NCI-H146 (cell line): ENCODE data around the gene EDEM3.
"Not testable (repeated sequence)": the region's sequence is repeated elsewhere in the genome, so short reads cannot be mapped to it uniquely, and the experiment has no call there.

ENCODE experiments used
- DNase-seq: peaks from one replicate; lab custom pipeline; 2025; lab: John Stamatoyannopoulos, UW

The EDEM3 gene

GRCh38 chr1:184770181-184770979, 15.7 kb upstream of the EDEM3 start:
- DNase-seq = peak; percentile 29

DNA sequence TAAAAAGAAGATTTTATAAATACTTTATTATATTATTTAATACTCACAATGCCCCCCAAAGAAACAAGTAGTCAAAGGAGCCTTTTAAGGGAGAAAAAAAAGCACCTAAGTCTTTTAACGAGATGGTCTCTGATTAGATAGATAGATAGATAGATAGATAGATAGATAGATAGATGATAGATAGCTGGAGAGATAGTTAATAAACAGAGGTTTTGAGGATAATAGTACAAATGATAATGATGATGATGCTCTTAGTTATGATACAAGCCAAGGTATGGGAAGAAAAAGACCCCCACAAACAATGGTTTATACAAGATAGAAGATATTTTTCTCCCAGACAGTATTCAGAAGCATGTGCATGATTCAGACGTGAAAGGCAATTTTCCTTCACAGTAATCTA, 14.6 kb upstream of the EDEM3 start:
- no peak for DNase-seq

- no peak for DNase-seq
Observed at GRCh38 chr1:184768467-184768866, 13.8 kb upstream of the EDEM3 start.

GRCh38 chr1:184767591-184767990, 12.9 kb upstream of the EDEM3 start:
- DNase-seq = peak; percentile 30

- DNase-seq = no peak
Observed at GRCh38 chr1:184764483-184764882, 9.8 kb upstream of the EDEM3 start.

GRCh38 chr1:184763520-184763919, 8.9 kb upstream of the EDEM3 start:
- not testable (repeated sequence) for DNase-seq

DNA sequence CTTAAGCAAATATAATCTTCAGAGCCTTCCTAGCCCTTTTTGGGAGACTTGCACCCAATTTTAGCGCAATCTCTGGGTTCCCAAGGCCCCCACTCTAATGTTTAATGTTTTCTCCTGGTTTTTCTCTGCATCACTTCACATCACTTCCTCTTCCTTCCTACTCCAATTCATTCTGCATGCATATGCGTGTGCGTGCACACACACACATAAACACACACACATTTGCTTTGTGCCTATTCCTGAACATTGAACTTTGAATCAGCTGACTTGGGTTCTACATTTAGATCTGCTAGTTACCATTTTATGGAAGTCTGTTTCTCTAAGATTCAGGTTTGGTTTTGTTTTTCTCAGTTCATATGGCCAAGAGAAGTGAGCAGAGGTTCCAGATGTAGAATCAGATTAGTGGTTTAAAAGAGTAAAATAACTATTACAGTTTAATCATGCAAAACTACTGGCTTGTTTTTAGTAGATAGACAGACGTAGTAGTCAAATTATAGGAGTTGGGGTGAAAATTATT, 7.4 kb upstream of the EDEM3 start:
- DNase-seq = no peak

GRCh38 chr1:184759651-184760050, 5.0 kb upstream of the EDEM3 start:
- DNase-seq = no peak

DNA sequence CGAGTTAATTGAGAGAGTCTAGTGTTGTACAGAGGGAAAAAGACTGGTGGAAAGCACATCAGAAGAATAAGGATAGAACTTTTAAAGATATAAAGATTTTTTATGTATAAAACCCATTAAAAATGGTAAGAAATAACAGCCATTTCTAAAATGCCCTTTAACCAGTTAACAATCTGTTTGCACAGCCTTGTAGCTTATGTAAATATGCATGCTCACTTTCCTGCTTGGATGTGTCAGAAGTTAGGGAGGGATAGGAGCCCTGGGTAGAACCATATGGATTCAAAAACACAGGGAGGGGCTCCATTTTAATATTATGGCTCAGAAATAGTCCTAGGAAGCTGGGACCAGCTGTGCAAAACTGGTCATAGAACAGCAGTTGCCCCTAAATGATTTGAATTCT, 4.5 kb upstream of the EDEM3 start:
- DNase-seq = no peak

GRCh38 chr1:184757891-184758290, 3.2 kb upstream of the EDEM3 start:
- no peak for DNase-seq

DNA sequence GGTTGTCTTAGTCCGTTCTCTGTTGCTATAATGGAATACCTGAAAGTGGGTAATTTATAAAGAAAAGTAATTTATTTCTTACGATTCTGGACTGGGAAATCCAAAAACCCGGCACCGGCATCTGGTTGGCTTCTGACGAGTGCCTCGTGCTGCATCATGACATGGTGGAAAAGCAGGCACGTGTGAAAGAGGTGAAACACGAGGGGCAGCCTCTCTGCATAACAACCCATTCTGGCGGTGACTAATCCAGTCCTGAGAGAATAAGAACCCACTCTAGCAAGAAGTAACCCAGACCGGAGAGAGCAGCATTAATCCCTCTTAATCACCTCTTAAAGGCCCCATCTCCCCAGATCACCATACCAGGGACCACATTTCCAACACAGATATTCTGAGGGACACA, 2.7 kb upstream of the EDEM3 start:
- no peak for DNase-seq

DNA sequence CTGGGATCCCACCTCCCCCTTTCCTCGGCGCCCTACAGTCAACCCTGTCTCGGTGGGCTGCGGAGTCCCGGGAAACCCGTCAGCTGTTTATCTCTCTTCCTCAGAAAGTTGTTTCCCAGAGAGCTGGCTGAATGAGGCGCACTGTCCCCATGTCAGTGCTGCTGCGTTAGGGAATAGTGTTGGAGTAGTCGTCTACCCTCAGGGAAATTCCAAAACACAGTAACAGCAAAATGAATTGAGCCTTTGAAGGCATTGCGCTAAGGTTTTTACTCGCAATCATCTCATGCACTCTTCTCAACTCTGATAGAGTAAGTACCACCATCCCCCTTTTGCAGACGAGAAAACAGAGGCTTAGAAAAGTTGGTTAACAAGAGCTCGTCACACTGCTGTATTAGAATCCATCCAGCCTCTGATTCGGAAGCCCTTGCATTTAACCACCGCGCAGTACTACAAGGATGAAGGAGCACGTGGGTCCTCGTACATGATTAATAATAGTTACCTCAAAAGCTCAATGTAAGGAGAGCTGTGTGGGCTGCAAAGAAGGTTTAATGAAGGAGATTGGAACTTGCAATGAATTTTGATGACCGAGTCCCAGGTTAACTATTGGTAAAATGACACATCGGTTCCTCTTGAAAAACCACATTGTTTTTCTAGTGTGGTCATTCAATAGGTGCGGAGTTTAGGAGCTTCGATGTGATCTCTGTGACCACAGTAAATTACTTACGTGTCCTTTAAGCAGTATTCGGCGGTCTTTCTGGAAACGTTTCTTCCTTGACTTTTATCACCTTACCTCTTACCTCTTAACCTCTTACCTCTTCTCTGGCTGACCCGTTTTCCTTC, 788 bp upstream of the EDEM3 start:
- peak; percentile 41 for DNase-seq

DNA sequence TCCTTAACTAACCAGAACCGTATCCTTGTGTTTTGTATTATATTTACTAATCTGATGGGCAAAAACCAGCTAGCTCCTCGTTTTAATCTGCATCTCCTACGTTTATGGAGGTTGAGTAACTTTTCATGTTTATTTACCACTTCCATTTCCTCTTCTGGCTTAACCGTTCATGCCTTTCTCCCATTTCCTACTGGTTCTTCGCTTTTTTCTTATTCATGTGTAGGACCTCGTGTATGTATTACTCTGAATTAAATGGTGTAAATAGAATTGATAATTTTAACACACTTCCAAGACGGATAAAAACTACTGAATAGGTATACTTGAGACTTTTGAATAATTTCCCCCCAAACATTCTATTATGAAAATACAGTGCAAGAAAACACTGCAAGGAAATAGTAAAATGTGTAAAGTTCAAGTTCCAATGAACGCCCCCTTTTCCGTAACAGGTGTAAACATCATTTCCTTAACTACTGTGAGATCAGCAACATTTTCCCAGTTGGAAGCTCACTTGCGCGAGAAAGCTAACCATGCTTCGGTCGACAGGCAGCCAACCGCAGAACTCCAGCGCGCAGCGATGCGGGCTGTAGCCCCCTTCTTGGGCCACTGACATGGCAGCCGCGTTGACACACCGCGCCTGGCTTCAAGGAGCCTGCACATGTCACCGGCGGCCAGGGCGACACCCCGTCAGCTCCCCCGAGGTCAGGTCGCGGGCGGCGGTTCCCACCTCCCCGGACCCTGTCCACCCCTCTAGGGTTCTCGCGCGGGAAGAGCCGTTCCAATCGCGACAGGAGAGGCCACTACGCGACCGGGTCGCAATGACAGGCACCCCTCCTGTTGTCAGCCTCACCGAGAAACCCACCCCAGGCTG, 816 bp downstream of the EDEM3 start:
- peak; percentile 44 for DNase-seq

DNA sequence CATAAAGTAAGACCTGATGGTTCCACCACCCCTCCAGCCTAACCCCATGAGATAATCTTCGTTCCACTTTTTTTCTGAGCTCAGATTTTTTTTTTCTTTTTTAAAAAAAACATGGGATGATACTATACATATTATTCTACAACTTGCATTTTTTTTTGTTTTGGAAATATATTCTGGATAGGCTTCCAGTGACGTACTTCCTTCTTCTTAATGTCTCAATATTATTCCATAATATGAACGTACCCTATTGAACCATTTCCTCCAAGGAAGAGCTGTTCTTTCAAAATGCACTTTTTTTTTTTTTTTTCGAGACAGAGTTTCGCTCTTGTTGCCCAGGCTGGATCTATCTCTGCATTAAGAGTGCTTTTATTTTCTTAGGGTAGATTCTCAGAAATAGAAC, 1.5 kb downstream of the EDEM3 start:
- DNase-seq = no peak

GRCh38 chr1:184752656-184753055, 2.0 kb downstream of the EDEM3 start:
- no peak for DNase-seq

GRCh38 chr1:184748740-184749139, 5.9 kb downstream of the EDEM3 start:
- DNase-seq = no peak

DNA sequence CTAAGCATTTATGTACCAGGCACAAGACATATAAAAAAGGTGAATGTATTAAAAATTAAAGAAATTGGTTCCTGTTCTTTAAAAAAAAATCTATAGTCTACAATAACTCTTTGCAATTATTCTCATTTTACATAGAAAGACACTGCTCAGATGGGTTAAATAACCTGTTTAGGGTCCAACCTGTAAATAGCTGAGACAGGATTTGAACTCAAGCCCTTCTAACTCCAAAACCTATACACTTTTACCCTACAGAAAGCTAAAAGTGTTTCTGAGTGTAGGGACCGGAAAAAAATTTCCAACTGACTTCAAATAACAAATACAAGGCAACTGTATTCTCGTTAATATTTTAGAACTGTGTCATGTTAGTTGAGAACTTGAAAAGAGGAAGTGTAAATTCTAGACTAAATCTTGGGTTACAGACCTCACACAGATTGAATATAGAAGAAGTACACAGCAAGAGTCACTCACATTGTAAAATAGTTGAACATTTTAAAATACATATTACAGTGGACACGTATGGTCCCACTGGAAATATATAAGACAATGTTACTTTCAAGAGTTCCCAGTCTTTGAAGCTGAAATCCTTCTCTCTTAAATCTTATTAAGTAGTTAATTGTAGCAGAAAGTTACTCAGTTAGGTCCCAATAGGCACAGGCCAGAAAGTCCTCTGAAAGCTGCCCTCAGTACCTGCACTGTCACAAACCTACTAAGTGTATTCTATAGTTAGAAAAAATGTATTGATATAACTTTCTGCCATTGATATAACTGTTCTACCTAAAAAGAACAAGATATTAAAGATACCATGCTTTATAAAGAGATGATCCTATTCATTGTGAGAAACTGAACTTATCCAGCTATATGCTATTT, 7.3 kb downstream of the EDEM3 start:
- no peak for DNase-seq

GRCh38 chr1:184745929-184746638, 8.6 kb downstream of the EDEM3 start:
- DNase-seq = no peak

- DNase-seq = no peak
Observed at GRCh38 chr1:184745110-184745509, 9.5 kb downstream of the EDEM3 start.

- DNase-seq = no peak
Observed at GRCh38 chr1:184743062-184743756, 11.4 kb downstream of the EDEM3 start.
